Heart left ventricle (tissue), 13 donors: ENCODE results near the gene TMPRSS4.

Experiments used
- POLR2A ChIP-seq, 2 donors: fragments of 450-650 bp; IDR thresholded peaks; one replicate each; pipeline ENCODE4 v1.6.1; 2017; ENCODE audit warnings: antibody characterized with exemption in 2 of 2, mild to moderate bottlenecking in 2 of 2, moderate library complexity in 2 of 2
- TF ChIP-seq, protein P1 (sequence below), 12 donors: fragments of 200-600 bp; sonication (generic) in 4 of 12; IDR thresholded peaks; one replicate each; pipeline versions ENCODE4 v1.5.0 to v1.8.0; 2018 to 2022; ENCODE audit warnings: antibody characterized with exemption in 12 of 12, mild to moderate bottlenecking in 5 of 12
- donor health status: ischemic (EF 13 %, LVEDD 7.1; RV severe dilation, severe dysfunction).
- donor health status: DM: no; HTN: yes; CAD: no.
- donor health status: DM: no; HTN: no; CAD: no.
- donor health status: ischemic (EF 25% LVEDD 6.9; RV normal size, moderate dysfunction).
- donor health status: ischemic (EF 25% LVEDD 5.7; RV mildly dilated, moderate dysfunction).
- donor health status: ischemic (EF 35%, LVEDD 5.7; RV mildly dilated, moderate dysfunction).
- donor health status: nonischemic (EF 11% LVEDD 7.7; RV severe dilation, severe dysfunction).
- donor health status: DM: yes; HTN: yes; CAD: no.
- donor health status: PGD.
- donor health status: ischemic (EF 29% LVEDD 5.4; RV normal size, mild dysfunction).
- donor health status: nonischemic (EF 23%, LVEDD 6.1; RV moderate dilation, normal function).

DNA sequence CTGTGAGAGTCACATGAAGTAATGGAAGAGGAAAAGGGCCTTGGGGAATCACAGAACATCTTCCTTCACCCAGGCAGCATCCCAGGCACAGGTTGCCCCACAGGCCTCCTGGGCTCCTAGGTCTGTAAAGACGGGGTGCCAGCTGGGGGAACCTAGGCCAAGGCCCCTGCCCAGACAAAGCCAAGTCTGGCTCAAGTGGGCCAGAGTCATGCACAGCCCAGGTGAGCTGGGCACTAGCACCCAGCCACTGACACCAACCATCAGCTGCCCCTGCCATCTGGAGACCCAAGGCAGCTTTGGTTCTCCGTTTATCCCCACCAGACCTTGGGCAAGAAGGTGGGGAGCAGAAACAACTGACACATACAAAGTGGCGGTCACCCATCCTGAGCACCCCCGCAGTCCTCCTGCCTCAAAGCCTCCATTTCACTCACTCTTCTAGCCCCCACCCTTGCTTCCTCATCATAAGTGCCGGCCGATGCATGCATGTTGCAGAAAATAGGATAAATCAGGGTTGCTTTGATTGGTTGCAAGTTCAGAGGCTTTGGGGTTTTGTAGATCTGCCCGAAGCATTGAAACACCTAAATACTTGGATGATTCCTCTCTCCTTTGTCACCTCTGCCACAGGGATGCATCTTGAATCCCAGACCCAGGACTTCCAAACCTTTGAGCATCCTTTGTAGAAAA is 26.5 kb upstream of the TMPRSS4 start:
- TF ChIP-seq, protein P1, sequence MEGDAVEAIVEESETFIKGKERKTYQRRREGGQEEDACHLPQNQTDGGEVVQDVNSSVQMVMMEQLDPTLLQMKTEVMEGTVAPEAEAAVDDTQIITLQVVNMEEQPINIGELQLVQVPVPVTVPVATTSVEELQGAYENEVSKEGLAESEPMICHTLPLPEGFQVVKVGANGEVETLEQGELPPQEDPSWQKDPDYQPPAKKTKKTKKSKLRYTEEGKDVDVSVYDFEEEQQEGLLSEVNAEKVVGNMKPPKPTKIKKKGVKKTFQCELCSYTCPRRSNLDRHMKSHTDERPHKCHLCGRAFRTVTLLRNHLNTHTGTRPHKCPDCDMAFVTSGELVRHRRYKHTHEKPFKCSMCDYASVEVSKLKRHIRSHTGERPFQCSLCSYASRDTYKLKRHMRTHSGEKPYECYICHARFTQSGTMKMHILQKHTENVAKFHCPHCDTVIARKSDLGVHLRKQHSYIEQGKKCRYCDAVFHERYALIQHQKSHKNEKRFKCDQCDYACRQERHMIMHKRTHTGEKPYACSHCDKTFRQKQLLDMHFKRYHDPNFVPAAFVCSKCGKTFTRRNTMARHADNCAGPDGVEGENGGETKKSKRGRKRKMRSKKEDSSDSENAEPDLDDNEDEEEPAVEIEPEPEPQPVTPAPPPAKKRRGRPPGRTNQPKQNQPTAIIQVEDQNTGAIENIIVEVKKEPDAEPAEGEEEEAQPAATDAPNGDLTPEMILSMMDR (IDR thresholded peaks at IDR 0.05): no peak
- TF ChIP-seq POLR2A (IDR thresholded peaks at IDR 0.05): no peak
